Endothelial cell of umbilical vein (primary cell): ENCODE results near the gene DTNA.

Source experiments
- CTCF ChIP-seq, 2 donors: IDR thresholded peaks; 1 replicate in 1 of 2; 2 replicates in 1 of 2; pipeline ENCODE4 v1.5.1; 2011; ENCODE audit warnings: low read length in 2 of 2, mild to moderate bottlenecking in 2 of 2, moderate library complexity in 2 of 2, control low read depth in 1 of 2, inconsistent platforms in 1 of 2, low read depth in 1 of 2; ENCODE audit not compliant: insufficient read depth in 1 of 2; ENCODE audit errors: extremely low read depth in 1 of 2
- EZH2 ChIP-seq: IDR thresholded peaks from 2 replicates; pipeline ENCODE4 v1.6.1; 2012; ENCODE audit warnings: borderline replicate concordance, low read depth, mild to moderate bottlenecking, moderate library complexity, low read length, inconsistent platforms; ENCODE audit not compliant: severe bottlenecking
- JUN ChIP-seq: IDR thresholded peaks from 2 replicates; pipeline ENCODE4 v1.6.1; 2011; ENCODE audit warnings: borderline replicate concordance, low read depth; ENCODE audit not compliant: insufficient read length, insufficient read depth
- MYC ChIP-seq: IDR thresholded peaks from one replicate; pipeline ENCODE4 v1.6.1; 2011; ENCODE audit warnings: mild to moderate bottlenecking, low read depth, low read length
- POLR2A ChIP-seq: IDR thresholded peaks from 2 replicates; pipeline ENCODE4 v1.6.1; 2012; ENCODE audit warnings: low read depth, mild to moderate bottlenecking, control low read depth, low read length
- POLR2AphosphoS5 ChIP-seq: IDR thresholded peaks from 2 replicates; pipeline ENCODE4 v1.6.1; 2012; ENCODE audit warnings: low read depth, mild to moderate bottlenecking, control low read depth, low read length, moderate library complexity; ENCODE audit not compliant: insufficient read depth

- TF ChIP-seq CTCF (IDR thresholded peaks at IDR 0.05; ENCODE audit: extremely low read depth in 1 of 2, insufficient read depth in 1 of 2, low read depth in 1 of 2, low read length in 2 of 2) = no peak
- no peak for TF ChIP-seq MYC
- no peak for TF ChIP-seq POLR2AphosphoS5
- no peak for TF ChIP-seq POLR2A
- no peak for TF ChIP-seq JUN
- TF ChIP-seq EZH2 = no peak
These were observed 161.3 kb downstream of the DTNA start for GRCh38 chr18:34871435-34871834.
